GM19324 (cell line): Measurements from ENCODE around the gene CCL1.

Experiments used
- ATAC-seq: cut with Tn5 transposase; IDR thresholded peaks from one replicate; pipeline ENCODE4 v1.9.1; 2021; ENCODE audit warnings: mild to moderate bottlenecking, moderate library complexity; ENCODE audit not compliant: unreplicated experiment, low FRiP score

Gene CCL1

DNA sequence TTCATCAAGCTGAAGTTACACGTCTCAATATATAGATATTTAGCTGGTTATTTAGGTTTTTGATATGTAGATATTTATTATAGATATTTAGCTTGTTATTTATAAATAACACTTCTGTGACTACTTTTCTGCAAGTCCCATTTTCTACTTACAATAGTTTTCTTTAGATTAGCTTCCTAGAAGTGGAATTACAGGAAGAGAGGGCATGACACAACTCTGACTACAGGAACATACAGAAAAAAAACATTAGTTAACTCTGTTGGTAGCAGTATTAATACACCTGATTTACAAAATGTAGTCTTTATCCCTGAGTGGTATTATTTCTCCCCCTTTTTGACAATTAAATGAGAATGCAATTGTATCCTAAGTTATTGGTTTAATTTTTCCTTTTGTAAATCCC lies 21.2 kb upstream of the CCL1 start:
- no peak for ATAC-seq

DNA sequence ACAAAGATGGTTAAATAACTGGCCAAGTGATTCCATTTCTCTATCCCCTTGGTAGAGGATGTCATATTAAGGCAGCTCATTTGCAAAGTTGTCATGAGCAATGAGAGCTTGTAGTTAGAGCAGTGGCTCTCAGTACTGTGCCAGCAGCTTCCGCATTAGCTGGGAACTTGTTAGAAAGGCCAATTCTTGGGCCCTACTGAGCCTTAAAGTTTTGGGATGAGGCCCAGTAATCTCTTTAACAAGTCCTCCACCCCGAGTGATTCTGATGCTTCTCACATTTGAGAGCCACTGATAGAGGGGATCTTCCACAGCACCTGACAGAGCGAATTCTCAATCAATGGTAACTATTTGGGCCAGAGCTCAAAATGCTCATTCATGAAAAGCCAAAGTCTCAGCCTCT lies 20.2 kb upstream of the CCL1 start:
- ATAC-seq, result no peak

DNA sequence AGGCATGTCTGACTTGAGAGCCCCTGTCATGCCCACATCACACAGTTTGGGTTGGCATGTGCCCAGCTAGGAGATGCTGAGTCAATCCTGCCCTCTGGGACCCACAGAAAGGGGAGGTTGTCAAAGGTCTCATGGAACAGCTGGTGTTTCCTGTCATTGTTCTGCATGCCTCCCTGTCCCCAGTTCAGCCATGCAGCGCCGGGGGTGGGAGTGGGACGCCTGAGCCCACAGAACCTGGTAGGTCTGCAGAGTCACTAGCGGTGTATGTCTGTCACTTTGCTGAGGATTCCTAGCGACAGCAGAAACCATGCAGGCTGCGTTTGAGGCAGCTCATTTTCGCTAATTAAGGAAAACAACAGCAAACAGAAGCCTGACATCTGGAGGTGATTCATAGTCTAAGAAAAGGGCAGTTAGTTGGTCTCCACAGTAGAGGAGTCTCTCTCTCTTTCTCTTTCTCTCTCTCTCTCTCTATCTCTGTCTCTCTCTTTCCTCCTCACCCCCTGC lies 19.6 kb upstream of the CCL1 start:
- no peak for ATAC-seq

DNA sequence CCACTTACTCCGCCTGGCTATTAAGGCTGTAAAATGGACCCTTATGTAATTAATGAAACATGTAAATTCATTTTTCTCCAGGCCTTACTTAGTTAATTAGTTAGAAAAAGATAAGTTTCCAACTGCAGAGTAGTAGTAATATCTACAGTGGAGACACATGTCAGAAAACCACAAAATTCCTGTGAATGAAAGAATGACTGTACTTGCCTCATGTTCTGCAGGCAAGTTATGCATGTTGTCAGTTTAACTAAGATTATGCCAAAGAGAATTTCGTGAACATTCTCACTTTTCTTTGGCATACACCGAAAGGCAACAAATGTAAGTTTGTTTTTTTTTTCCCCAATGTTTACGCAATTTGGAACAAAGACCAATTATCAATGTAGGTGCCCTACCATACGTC lies 16.8 kb upstream of the CCL1 start:
- no peak for ATAC-seq

DNA sequence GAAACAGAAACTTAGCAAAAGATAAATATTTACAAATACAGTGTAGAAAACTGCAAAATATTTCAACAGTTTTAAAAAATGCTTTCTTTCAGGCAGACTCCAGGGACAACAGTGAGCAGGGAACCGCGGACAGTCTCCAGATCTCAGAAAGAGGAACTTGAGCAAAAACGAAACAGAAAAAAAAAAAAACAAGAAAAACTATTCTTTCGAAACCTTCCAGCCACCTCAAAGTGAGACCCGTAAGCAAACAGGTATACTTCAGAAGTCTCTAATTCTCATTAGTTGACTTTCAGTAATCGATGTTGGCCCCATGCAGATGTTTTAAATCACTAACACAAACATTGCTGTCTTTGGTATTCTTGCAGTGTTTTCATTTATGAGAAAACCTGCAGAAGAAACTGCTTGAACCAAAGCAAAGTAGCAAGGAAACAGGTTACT lies 15.7 kb upstream of the CCL1 start:
- ATAC-seq, result peak; percentile 80

DNA sequence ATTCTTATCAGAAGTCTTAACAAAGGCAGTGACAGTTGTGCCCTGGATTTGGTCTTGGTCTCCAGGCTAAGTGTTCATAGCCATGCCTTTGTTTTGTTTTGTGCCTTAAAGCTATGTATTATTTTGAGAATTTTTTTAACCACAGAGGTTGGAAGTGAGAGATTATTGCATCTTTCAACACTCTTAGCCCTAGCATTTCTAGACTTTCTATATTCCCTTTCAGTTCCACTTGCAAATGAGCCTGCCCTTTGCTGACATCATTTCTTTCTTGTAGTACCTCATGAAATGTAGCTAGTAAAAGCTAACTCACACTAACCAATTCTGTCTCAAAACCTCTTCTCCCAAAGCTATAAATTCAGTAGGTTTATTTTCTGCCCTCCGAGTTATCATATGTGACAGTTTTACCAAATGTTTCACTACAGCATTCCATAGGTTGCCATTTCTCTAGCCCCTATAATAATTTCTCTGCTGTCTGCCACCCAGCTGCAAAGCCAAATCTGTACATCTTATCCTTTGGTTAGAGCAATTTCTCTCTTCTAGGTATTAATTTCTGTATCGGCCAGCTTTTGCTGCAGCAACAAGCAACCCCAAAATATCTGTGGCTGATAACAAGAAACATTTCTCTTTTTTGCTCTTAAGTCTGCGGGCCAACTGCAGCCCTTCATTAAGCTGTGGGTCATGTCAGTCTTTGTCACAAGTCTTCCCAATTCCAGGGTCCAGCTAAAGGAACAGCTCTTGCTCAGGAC lies 14.2 kb upstream of the CCL1 start:
- ATAC-seq, result no peak

DNA sequence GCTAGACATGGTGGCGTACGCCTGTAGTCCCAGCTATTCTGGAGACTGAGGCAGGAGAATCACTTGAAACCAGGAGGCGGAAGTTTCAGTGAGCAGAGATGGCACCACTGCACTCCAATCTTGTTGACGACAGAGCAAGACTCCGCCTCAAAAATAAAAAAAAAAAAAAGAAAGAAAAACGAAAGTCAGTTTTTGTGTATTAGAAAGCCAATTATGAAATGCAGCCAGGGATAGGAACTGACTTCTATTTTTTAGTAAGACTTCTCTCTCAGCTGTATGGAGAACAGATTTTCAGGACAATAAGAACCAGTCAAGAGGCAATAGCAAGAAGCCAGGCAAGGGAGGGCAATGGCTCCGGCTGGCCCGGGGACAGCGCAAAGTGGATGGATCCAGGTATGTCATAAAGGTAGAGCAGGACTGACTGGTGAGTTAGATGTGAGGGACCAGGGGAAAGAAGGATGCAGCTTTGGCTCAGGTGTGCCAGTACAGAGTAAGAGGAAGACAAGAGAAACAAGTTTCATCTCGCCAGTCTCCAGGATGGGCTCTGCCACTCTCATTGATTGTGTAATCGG lies 12.5 kb upstream of the CCL1 start:
- ATAC-seq, result no peak

DNA sequence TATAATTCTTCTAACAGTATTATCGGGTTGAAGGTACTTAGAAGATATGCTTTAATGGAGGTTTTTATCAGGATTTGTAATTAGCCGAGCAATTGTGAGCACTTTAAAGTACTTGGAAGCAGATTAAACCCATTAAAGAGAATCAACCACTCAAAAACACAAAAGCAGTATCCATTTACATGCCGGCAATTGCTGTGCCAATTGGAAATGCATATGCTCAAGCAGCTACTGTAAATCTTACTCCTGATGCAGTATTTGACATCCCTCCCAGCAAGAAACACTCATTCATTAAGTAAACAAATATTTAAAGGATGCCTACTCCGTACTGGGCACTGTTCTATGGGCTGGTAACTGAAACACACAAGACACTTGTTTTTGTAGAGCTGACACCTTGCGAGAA lies 11.4 kb upstream of the CCL1 start:
- no peak for ATAC-seq

DNA sequence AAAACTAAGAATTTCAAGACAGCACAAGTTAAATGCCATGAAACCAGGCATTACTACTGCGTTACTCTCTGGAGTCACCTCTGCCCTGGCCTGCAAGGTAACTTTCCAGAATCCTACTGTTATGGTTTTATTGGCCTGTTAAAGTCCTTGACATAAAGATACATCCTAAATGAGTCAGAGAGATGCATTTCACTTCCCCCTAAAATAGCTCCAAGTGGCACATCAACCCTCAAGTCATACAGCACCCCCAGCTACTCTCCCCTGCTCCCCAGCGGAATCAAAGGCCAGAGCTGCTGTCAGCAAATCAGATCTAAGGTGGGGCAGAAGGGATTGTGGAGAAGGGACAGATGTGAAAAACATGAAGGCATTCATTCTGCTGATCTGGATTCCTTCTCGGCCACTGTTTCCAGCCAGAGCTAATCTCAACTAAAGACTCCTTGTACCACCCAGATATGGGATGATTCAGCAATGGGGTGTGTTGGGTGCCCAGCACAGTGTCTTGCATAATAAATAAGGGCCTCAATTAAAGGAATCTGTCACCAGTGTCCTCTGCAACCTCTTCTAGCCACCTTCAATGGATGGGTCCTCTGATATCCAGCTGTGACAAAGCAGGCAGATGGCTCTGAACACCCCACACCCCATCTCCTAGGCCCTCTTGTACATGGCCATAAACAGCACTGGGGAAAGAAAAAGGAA lies 8.5 kb upstream of the CCL1 start:
- ATAC-seq, result no peak

DNA sequence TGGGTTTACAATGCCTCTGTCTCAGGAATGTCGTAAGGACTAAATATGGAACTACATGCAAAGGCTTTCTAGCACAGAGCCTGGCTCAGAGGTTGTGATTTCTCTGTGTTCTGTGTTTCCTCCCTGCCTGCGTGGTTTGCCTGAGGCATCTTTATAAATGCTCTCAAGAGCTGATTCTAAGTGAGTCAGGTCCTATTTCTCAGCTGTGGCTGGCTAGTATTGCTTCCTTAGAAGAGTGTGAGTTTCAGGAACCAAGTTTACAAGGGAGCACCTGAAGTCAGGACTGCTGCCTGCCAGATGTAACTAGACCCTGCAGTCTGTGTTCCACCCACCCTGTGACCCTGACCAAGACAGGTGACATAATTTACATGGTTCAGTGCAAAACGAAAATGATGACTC lies 8.0 kb upstream of the CCL1 start:
- no peak for ATAC-seq

DNA sequence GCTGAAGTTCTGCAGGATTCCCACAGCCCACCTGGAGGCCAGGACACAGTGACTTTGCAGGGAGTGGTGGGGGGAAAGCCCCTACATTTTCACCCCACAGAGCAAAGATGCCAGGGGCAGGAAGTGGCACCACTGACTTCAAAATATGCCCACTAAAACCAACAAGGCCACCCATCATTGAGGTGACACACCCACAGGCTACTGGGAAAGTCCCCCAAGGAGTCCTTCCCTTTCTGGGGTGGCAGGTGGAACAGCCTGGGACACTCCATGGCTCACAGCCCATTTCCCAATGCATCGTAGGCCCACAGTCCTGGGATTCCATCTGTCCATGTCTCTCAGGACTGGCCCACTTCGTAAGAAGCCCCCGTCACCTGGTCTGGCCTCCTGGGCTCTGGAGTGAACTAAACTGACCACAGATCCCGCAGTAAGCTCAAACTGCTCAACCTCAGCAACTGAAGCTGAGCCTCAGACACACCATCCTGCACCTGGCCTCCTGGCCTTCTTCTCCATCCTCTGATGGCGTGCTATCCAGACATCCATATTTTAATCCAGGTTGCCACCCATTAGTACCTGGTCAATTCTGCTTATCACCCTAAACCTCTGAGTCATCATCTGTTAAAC lies 7.5 kb upstream of the CCL1 start:
- no peak for ATAC-seq

DNA sequence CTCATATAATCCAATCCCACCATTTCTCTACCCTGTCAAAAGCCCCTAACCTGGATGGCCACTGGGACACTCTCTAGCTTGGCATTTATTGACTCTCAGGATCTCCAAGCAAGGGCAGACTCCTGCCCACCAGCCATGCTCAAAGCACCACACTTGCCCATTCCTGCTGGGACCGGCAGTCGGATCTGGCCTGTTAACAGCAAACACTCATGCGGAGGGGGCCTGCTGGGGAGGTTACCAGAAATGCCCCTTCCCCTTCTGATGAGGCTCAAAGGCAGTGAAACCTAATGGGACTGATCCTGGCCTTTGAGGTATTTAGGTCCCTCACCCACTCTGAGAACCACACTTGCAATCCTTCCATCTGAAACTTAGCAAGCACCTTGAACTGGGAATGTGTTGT lies 6.5 kb upstream of the CCL1 start:
- no peak for ATAC-seq

DNA sequence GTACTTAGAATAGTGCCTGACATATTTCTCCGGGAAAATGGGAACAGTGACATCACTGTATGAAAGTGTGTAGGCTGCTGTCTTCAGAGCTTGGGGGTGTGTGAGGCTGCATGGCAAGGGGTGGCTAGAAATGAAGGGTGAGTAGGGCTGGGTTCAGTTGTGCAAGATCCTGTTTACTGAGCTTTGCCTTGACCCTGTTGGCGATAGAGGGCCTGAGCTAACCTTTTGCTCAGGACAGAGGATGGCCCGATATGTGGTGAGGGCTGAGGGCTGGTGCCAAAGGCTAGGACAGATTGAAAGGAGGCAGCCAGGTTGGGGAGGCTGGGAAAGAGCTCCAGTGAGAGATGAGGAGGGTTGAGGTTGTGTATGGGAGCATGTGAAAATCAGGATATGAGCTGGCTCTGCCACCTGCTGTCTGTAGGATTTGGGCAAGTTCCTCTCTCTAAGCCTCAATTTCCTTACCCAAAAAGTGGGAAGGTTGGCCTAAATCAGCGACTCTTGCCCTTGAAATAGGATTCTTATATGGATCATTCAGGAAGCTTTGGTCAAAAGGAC lies 6.0 kb upstream of the CCL1 start:
- no peak for ATAC-seq

DNA sequence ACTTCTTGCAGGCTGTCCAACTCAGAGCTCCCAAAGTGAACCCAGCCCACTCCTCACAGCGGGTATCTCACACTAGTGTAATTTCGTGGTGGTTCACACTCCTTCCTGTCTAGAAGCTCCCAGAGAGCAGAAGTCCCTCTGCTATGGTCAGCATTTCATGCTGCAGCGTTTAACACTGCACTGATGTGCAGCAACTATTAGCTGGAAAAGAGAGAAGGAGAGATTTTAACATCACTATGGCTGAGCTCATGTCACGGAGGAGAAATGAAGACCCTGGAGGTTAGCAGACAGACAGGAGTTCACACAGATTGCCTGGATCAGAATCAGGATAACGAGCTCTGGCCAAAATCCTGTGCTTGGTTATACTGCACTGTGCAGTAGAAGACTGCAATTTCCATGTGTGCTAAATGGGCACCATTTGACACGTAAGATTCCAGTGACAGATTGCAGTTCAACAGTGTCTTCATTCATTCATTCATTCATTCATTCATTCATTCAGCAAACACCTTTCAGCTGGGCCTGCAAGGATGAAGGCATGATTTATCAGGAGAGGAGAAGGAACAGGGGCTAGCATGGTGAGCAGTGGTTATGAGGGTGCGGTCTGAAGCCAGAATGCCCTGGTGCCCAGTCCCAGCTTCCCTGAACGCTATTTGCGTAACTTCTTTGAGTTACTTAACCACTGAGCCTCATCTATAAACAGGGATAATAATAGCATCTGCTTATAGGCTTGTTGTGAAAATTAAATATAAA lies 5.3 kb upstream of the CCL1 start:
- no peak for ATAC-seq

DNA sequence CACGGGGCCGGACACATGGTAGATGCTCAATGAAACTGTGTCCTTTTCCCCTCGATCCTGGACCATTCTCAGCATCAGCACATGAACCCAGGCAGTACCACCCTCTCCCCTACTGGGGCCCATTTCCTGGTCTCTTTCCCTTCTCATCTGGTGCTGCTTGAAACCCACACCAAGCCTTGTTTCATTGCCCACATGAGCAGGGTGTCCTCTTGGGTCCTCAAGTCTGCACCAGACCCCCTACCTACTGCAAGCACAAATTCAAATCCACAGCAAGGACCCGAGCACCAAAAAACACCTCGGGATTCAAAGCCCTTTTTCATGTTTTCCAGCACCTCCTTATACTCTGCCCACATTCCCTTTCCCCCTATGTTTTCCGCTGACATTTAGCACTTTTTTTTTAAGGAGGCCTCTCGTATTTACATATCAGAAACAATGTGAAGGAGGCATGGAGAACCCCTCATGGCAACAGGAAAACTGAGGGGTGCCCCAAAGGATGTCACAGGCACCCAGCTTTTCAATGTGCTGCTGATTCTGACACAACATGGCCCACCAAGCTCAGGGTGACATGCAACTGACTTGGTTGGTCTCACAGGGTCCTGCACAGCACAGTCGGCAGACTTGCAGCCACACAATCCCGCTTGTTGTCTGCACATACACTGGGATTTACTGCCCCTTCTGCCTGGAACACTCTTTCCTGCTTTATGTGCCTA lies 4.6 kb upstream of the CCL1 start:
- ATAC-seq, result no peak

DNA sequence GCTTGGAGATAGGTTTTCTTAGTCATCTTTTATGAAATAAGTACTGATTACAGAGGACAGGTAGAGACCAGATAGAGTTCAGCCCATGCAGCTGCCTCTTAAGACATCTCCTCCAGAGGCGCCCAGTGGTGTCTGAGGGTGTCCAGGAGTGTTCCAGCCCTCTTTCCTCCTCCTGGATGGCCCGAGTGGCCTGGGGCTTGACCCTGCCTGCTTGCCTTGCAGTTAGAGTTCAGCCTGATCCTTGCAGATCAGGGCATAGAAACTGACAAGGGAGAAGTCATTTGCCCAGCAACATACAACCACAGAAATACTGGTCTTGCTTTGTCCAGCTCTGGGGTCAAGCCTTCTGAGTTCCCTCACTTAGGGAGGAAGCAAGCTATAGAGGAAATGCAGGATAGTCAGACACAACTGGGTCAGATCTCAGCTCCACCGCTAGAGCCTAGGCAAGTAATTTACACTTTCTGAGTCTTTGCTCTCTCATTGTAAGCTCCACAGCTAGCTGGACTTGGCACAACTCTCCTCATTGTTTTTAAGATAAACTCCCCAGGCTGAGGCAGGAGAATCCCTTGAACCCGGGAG lies 3.6 kb upstream of the CCL1 start:
- no peak for ATAC-seq

DNA sequence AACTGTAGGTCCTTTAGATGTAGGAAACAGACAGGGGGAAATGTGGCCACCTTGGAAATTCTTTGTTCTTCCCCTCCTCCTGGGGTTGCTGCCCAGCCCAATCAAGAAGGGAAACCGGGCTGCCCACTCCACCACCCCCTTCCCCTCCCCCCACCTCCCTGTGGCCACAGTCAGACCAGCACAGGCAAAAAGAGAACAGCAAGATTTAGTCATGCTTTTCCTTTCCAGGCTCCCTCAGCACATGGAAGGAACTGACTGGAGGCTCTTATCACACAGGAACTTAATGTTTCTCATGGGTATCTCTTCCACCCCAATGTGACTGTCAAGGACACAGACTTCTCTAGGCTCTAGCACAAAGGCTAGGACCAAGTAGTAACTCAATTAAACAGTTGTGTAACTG lies 3.0 kb upstream of the CCL1 start:
- no peak for ATAC-seq

DNA sequence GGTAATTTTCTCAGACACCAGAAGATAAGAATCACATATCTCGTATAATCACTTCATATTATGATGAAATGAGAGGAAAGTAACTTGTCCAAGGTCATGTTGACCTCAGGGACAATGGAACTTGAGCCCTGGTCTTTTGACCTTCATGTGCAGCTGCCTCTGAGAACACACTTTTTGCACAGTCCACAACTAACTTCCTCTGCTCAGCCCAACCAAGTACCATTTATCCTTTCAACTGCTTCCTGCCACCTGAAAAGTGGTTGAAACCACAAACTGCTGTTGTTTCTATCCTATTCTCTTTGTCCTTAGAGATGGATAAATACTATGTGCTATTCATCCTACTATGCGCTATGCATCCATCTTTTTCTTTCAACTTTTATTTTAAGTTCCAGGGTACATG lies 2.3 kb upstream of the CCL1 start:
- ATAC-seq, result no peak

DNA sequence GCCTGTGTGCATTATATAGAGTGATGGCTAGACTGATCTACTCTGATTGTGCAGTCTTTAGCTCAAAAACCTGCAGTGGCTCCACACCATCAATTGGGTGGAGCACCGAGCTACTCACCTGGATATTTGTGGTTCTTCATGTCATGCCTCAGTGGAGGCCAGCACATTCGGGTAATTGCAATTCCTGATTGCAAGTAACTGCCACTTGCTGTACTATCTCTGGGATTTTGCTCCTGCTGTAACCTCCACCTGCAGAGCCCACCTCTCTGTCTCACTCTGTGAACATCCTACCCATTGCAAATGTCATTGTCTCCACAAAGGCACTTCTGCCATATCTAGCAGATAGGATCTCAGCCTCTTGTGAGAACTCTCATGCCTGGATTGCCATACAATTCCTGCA lies 1.7 kb upstream of the CCL1 start:
- ATAC-seq, result no peak
